ENCODE data around the gene IRF8.

Gene IRF8

GRCh38 chr16:85915125-85915845 is 16.3 kb downstream of the IRF8 start:
- DNase-seq, result no peak

GRCh38 chr16:85916141-85916890 is 17.4 kb downstream of the IRF8 start:
- DNase-seq, result no peak

GRCh38 chr16:85917012-85917411 is 18.1 kb downstream of the IRF8 start:
- no peak for DNase-seq

DNA sequence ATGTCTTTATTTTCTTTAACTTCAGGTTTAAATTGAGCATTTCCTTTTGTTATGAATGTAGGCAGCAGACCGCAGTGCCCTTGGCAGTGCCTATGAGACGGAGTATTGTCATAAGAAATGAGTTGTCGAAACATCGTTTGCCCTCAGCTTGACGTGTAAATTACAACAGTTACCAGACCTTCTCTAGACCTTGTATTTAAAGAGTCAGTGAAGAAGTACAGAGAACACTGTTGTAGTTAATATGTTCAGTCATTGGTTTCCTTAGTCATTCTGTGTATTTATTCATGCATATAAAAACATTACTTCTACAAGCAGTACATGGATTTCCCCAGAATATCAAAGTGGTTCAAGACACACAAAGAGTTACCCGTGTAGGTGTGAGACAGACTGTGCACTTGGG is 19.0 kb downstream of the IRF8 start:
- no peak for DNase-seq

GRCh38 chr16:85918436-85918835 is 19.5 kb downstream of the IRF8 start:
- DNase-seq, result no peak

DNA sequence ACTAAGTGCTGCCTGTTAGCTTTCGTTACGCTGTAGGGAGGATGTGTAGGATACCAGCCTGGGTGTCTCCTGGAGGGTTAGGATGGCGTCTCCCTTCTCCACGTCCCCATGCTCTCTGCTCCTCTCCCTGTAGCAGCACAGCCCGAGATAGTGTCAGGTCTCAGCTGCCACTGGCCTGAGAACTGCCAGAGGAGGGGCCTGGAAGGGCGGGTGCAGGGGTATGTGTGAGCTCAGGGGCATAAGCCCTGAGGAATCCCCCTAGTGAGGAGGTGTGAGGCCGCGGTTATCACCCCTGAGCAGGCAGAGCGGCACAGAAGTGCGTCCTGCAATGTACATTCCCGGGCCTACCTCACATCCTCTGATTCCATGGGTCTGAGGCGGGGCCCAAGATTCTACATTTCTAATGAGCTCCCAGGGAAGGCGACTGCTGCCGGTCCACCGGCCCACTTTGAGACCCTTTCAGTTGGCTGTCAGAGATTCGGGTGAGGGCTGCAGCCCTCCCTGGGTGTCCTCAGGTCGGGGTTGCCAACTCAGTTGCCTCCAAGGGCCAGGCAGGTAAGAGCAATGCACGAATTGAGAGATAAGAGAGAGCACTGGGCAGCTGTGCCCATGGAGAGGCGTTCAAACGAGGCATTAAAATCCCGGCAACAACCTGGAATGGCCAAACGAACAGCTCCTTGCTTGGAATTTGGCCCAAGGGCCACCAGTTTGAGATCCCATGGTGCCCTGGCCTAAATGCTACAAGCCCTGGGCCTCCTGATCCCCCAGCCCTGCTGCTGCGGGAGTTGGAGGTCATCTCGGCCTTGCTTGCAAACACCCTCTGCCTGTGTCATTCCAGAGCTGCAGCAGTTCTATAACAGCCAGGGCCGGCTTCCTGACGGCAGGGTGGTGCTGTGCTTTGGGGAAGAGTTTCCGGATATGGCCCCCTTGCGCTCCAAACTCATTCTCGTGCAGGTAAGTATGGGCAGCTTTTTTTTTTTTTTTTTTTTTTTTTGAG is 20.6 kb downstream of the IRF8 start:
- no peak for DNase-seq

- no peak for DNase-seq
Observed at GRCh38 chr16:85921026-85921425, 22.1 kb downstream of the IRF8 start.

GRCh38 chr16:85923153-85924021 is 24.4 kb downstream of the IRF8 start:
- DNase-seq, result no peak

DNA sequence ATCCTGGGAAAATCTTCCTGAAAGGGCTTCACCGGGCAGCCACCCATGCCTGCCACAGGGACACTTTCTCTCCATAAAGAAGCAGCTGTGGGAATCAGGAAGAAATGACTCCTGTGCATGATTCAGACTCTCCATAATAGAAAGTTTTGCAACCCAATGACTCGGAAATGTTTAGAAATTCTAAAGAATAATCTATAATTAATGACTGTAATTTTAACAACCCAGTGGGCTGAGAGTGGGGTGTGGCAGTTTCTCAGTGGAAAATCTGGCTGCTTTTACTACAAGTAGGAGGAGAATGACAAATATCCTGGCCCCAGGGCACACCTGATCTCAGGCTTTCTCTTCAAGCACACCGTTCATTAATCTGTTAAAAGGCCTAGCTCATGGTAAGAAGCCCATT is 25.7 kb downstream of the IRF8 start:
- no peak for DNase-seq

- no peak for DNase-seq
Observed at GRCh38 chr16:85926370-85926769, 27.4 kb downstream of the IRF8 start.

DNA sequence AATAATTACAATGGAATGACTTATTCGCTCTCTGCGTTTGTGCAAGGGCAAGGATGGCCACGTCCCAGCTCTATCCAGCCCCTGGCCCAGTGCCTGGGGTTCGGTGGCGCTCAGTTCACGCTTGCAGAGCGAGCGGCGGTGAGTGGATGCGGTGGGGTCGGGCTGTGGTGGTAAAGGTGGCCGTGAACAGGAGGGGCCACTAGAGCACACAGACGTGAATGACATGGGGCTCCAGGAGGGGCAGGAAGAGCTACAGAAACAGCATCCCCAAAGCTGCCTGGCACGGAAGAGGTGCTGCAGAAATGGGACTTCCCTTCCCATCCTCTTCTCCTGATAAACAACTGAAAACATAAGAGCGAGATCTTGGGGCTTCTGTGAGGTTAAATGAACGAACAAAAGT is 28.4 kb downstream of the IRF8 start:
- DNase-seq, result no peak

- no peak for DNase-seq
Observed at GRCh38 chr16:85927959-85928358, 29.0 kb downstream of the IRF8 start.

DNA sequence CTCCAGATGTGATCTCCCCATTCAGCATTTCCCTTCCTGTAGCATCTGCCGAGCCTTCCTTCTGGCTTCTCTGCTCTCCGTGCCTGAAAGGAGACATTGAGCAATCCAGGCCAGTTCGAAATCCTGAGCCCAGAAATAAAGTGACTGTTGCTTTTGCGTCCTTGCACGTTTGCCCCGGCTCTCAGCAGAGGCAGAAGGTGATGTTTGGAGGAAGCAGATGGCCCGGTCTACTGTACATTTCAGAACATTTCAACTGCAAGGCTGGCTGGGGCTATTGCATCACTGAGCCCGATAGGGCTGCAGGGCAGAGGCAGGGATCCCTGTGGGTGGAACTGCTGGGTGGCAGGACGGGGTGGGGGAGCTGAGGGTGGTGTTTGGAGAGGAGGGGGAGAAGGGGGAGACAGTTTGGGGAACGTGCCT is 29.4 kb downstream of the IRF8 start:
- DNase-seq, result no peak

- no peak for DNase-seq
Observed at GRCh38 chr16:85929259-85929721, 30.3 kb downstream of the IRF8 start.

DNA sequence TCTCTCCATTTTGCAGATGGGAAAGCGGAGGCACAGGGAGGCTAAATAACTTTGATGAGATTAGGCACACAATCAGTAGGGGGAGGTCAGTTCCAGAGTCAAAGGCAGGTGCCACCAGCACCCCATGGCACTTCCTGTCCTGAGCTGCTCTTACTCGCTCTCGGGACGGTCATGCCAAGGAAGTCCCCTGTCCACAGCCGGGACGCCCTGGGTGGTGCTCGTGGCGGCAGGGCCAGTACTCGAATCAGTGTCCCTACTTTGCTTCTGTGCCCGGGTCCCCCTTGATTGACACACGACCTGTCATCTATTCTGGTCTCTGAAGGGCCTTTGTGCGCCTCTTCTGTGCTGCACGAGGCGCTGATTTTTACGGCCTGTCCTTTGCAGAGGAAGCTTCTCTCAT is 31.3 kb downstream of the IRF8 start:
- DNase-seq, result no peak

- DNase-seq, result no peak
Observed at GRCh38 chr16:85931596-85932402, 32.8 kb downstream of the IRF8 start.

GRCh38 chr16:85934210-85934609 is 35.2 kb downstream of the IRF8 start:
- no peak for DNase-seq

DNA sequence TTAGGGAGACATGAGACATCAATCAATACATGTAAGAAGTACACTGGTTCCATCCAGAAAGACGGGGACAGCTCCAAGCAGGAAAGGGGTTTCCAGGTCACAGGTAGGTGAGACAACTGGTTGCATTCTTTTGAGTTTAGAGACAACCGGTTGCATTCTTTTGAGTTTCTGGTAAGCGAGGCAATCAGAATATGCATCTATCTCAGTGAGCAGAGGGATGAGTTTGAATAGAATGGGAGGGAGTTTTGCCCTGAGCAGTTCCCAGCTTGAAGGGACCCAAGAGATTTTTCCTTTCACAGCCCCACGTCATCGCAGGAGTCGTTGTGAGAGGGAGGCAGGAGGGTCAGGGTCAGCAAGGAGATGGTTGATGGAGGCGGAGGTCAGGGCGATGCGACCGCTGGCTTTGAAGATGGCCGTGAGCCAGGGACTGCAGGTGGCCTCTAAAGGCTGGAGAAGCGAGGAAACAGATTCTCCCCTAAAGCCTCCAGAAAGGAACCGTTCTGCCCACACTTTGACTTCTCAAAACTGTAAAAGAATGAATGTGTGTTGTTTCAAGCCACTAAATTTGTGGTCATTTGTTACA is 36.5 kb downstream of the IRF8 start:
- no peak for DNase-seq

DNA sequence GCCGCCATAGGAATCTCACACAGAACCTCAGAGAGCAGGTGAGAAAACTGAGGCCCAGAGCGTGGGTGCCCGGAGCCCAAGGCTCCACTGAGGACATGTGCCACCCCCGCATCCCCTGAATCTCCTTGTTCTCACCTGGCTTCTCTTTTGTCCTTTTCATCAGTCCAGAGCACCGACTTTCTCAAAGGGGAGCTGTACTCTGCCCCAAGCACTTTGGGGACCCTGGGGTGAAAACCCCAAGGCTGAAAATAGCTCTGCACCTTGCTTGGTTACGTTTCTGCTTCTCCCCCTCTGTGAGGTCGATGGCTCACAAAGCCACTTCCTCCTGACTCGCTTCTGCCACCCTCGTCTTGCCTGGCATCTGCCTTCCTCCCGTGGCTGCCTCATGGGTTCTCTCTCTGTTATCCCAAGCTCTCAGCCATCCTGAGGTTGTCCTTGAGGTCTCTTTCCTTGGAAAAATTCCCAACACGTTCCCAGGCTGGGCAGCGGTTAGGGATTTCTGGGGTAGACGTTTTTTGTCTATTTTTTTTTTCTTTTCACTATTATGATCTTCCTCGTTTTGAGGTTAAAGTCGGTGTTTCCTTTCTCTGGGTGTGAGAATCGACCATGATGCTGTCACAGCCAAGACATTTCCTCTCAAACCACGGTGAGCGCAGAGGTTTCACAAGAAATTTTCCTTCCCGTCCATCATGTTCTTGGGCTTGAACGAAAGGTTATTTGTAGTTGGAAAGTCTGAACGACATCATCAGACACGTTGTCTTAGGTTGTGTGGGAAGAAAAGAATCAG is 37.2 kb downstream of the IRF8 start:
- DNase-seq, result peak; percentile 76

DNA sequence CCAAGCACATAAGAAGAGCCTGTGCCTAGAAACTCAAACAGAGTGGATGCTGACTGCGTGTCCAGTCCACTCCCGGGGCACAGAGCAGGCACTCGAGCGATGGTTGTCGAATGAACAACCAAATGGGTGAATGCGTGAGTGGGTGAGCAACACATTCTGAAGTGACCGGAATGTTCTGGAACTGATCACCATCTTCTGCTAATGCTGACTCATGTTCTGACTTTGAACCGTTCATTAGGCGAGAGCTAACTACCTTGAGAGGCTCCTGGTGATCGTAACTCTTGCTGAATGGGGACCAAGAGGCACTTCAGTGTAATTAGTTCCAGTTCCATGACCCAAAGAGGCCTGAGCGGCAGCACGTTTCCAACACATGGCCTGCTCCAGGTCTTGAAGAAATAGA is 37.9 kb downstream of the IRF8 start:
- no peak for DNase-seq
